Breast epithelium (tissue), 3 donors: ENCODE data around the gene FYN.

Source experiments
- POLR2A ChIP-seq: fragments of 450-650 bp; IDR thresholded peaks from one replicate; pipeline ENCODE4 v1.6.1; 2016; ENCODE audit warnings: antibody characterized with exemption, mild to moderate bottlenecking, moderate library complexity
- TF ChIP-seq, protein P1 (sequence below), 3 donors: fragments of 450-650 bp; IDR thresholded peaks; one replicate each; pipeline ENCODE4 v1.5.1; 2016 to 2017; ENCODE audit warnings: antibody characterized with exemption in 3 of 3, mild to moderate bottlenecking in 3 of 3, moderate library complexity in 3 of 3

DNA sequence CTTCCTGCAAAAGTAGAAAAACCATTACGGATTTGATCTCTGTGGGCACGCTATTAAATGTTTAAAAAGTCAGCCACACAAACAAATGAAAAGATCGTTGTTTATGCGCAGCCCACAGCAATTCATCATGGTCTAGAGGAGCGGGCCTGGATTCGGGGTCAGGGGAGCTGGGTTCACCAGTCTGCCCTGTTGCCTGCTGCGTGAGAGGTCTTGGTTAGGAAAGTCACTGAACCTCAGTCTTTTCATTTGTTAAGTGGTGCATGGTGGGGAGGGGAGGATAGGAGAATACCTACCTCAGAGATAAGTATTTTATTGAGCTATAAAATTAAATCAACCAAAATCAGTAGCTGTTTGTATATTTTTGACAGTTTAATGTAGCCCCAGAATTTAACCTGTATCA lies 47.3 kb upstream of the FYN start:
- no peak for TF ChIP-seq POLR2A
- TF ChIP-seq, protein P1, sequence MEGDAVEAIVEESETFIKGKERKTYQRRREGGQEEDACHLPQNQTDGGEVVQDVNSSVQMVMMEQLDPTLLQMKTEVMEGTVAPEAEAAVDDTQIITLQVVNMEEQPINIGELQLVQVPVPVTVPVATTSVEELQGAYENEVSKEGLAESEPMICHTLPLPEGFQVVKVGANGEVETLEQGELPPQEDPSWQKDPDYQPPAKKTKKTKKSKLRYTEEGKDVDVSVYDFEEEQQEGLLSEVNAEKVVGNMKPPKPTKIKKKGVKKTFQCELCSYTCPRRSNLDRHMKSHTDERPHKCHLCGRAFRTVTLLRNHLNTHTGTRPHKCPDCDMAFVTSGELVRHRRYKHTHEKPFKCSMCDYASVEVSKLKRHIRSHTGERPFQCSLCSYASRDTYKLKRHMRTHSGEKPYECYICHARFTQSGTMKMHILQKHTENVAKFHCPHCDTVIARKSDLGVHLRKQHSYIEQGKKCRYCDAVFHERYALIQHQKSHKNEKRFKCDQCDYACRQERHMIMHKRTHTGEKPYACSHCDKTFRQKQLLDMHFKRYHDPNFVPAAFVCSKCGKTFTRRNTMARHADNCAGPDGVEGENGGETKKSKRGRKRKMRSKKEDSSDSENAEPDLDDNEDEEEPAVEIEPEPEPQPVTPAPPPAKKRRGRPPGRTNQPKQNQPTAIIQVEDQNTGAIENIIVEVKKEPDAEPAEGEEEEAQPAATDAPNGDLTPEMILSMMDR (IDR thresholded peaks at IDR 0.05): no peak
